Muscle layer of colon (tissue), 2 donors: ENCODE results near the gene RELL1.
A peak's percentile ranks its signal among the peaks of the same experiment; 100 is the strongest.

Experiments used
- H3K27ac ChIP-seq: one replicate; pipeline ENCODE4 v1.7.0; 2013; ENCODE audit warnings: low read depth, mild to moderate bottlenecking, low read length, moderate library complexity
- H3K27me3 ChIP-seq, 2 donors: one replicate each; pipeline ENCODE4 v1.7.0; 2013; ENCODE audit warnings: low read length in 2 of 2, mild to moderate bottlenecking in 2 of 2; ENCODE audit not compliant: insufficient read depth in 2 of 2, control insufficient read depth in 1 of 2
- H3K36me3 ChIP-seq: one replicate; pipeline ENCODE4 v1.7.0; 2013; ENCODE audit warnings: mild to moderate bottlenecking, low read length; ENCODE audit not compliant: insufficient read depth
- H3K4me1 ChIP-seq: one replicate; pipeline ENCODE4 v1.7.0; 2013; ENCODE audit warnings: mild to moderate bottlenecking, low read length; ENCODE audit not compliant: insufficient read depth
- H3K4me3 ChIP-seq, 2 donors: one replicate each; pipeline ENCODE4 v1.7.0; 2013; ENCODE audit warnings: low read length in 2 of 2, low read depth in 1 of 2, mild to moderate bottlenecking in 1 of 2, moderate library complexity in 1 of 2
- H3K9ac ChIP-seq: one replicate; pipeline ENCODE4 v1.7.0; 2013; ENCODE audit warnings: low read length
- H3K9me3 ChIP-seq: one replicate; pipeline ENCODE4 v1.7.0; 2013; ENCODE audit warnings: mild to moderate bottlenecking, low read length
- donor health status: abdominal sarcoma.
- donor health status: Adenocarcinoma of cecum.

The RELL1 gene

GRCh38 chr4:37690976-37691375, 4.8 kb upstream of the RELL1 start:
- H3K9me3 ChIP-seq, result no peaks in the 10 kb centered on the region
- no peaks in the 10 kb centered on the region for H3K27me3 ChIP-seq
- no peak overlapping the region for H3K9ac ChIP-seq

GRCh38 chr4:37689353-37690095, 3.3 kb upstream of the RELL1 start:
- H3K9ac ChIP-seq, result no peak overlapping the region
- no peak overlapping the region for H3K4me3 ChIP-seq
- H3K27me3 ChIP-seq, result no peaks in the 10 kb centered on the region
- H3K27ac ChIP-seq, result no peak overlapping the region
- no peaks in the 10 kb centered on the region for H3K9me3 ChIP-seq
- peaks cover 18% of the 10 kb centered on the region for H3K4me1 ChIP-seq
- H3K36me3 ChIP-seq, result no peaks in the 10 kb centered on the region

More at GRCh38 chr4:37690976-37691375, 4.8 kb upstream of the RELL1 start:
- Histone ChIP-seq H3K4me1 (peaks cover 13% of the 10 kb centered on the region), H3K4me3 (no peak overlapping the region), H3K27ac (no peak overlapping the region), H3K36me3 (no peaks in the 10 kb centered on the region)

- Histone ChIP-seq H3K27ac (peak overlapping the region; percentile 84), H3K4me3 (peak overlapping the region in 1 of 2 donors; percentile 53), H3K36me3 (no peaks in the 10 kb centered on the region)
Measured at GRCh38 chr4:37687681-37688080, 1.5 kb upstream of the RELL1 start.

GRCh38 chr4:37687194-37687562, 1.0 kb upstream of the RELL1 start:
- Histone ChIP-seq H3K9ac (no peak overlapping the region), H3K4me3 (peak overlapping the region; percentile 44 to 53), H3K27ac (peak overlapping the region; percentile 84), H3K9me3 (no peaks in the 10 kb centered on the region), H3K36me3 (no peaks in the 10 kb centered on the region), H3K27me3 (no peaks in the 10 kb centered on the region), H3K4me1 (peaks cover 36% of the 10 kb centered on the region)

More at GRCh38 chr4:37687681-37688080, 1.5 kb upstream of the RELL1 start:
- Histone ChIP-seq H3K9ac (no peak overlapping the region), H3K4me1 (peaks cover 31% of the 10 kb centered on the region), H3K27me3 (no peaks in the 10 kb centered on the region), H3K9me3 (no peaks in the 10 kb centered on the region)

- no peaks in the 10 kb centered on the region for H3K9me3 ChIP-seq
- no peaks in the 10 kb centered on the region for H3K27me3 ChIP-seq
- peak overlapping the region; percentile 71 to 73 for H3K4me3 ChIP-seq
- H3K9ac ChIP-seq, result peak overlapping the region; percentile 64
- no peaks in the 10 kb centered on the region for H3K36me3 ChIP-seq
- H3K27ac ChIP-seq, result peak overlapping the region; percentile 67
- peaks cover 39% of the 10 kb centered on the region for H3K4me1 ChIP-seq
Measured at GRCh38 chr4:37685823-37686372, 278 bp downstream of the RELL1 start.

- no peaks in the 10 kb centered on the region for H3K36me3 ChIP-seq
- H3K9me3 ChIP-seq, result no peaks in the 10 kb centered on the region
Measured at GRCh38 chr4:37685161-37685822, 884 bp downstream of the RELL1 start.

GRCh38 chr4:37684154-37684553, 2.0 kb downstream of the RELL1 start:
- no peak overlapping the region for H3K9ac ChIP-seq
- H3K27ac ChIP-seq, result no peak overlapping the region
- no peaks in the 10 kb centered on the region for H3K36me3 ChIP-seq
- no peaks in the 10 kb centered on the region for H3K27me3 ChIP-seq
- H3K4me3 ChIP-seq, result no peak overlapping the region
- H3K9me3 ChIP-seq, result no peaks in the 10 kb centered on the region
- peaks cover 39% of the 10 kb centered on the region for H3K4me1 ChIP-seq

More at GRCh38 chr4:37685161-37685822, 884 bp downstream of the RELL1 start:
- H3K27me3 ChIP-seq, result no peaks in the 10 kb centered on the region
- H3K4me1 ChIP-seq, result peaks cover 39% of the 10 kb centered on the region
- H3K27ac ChIP-seq, result peak overlapping the region; percentile 67
- peak overlapping the region; percentile 71 to 73 for H3K4me3 ChIP-seq
- peak overlapping the region; percentile 64 for H3K9ac ChIP-seq

- Histone ChIP-seq H3K9ac (no peak overlapping the region), H3K27me3 (no peaks in the 10 kb centered on the region), H3K4me1 (peaks cover 48% of the 10 kb centered on the region), H3K9me3 (no peaks in the 10 kb centered on the region), H3K27ac (no peak overlapping the region), H3K36me3 (no peaks in the 10 kb centered on the region), H3K4me3 (no peak overlapping the region)
Measured at GRCh38 chr4:37682701-37683401, 3.3 kb downstream of the RELL1 start.

- H3K4me1 ChIP-seq, result peaks cover 48% of the 10 kb centered on the region
- no peaks in the 10 kb centered on the region for H3K9me3 ChIP-seq
- no peak overlapping the region for H3K9ac ChIP-seq
- H3K27me3 ChIP-seq, result no peaks in the 10 kb centered on the region
- no peak overlapping the region for H3K4me3 ChIP-seq
- no peak overlapping the region for H3K27ac ChIP-seq
- H3K36me3 ChIP-seq, result no peaks in the 10 kb centered on the region
Measured at GRCh38 chr4:37680089-37680488, 6.1 kb downstream of the RELL1 start.

- H3K9ac ChIP-seq, result no peak overlapping the region
- no peaks in the 10 kb centered on the region for H3K9me3 ChIP-seq
- H3K27me3 ChIP-seq, result no peaks in the 10 kb centered on the region
- H3K4me1 ChIP-seq, result peaks cover 49% of the 10 kb centered on the region
- no peak overlapping the region for H3K4me3 ChIP-seq
- no peaks in the 10 kb centered on the region for H3K36me3 ChIP-seq
- no peak overlapping the region for H3K27ac ChIP-seq
Measured at GRCh38 chr4:37679301-37679700, 6.9 kb downstream of the RELL1 start.

- no peaks in the 10 kb centered on the region for H3K36me3 ChIP-seq
- H3K9me3 ChIP-seq, result no peaks in the 10 kb centered on the region
- no peak overlapping the region for H3K4me3 ChIP-seq
- H3K27ac ChIP-seq, result no peak overlapping the region
- no peaks in the 10 kb centered on the region for H3K27me3 ChIP-seq
- peaks cover 45% of the 10 kb centered on the region for H3K4me1 ChIP-seq
- no peak overlapping the region for H3K9ac ChIP-seq
Measured at GRCh38 chr4:37678624-37679023, 7.6 kb downstream of the RELL1 start.
